Thoracic aorta (tissue), 2 donors: Measurements from ENCODE around the gene KCTD1. TPM values are rescaled to one million over a fixed set of nuclear protein-coding genes. Genes with fewer than 3 reads are reported as not detected.
A peak's percentile ranks its signal among the peaks of the same experiment; 100 is the strongest.

Experiments used
- ATAC-seq: fragments of 150-250 bp; one replicate; pipeline ENCODE4 v1.8.0; 2017; ENCODE audit warnings: low read depth; ENCODE audit not compliant: insufficient number of reproducible peaks, low FRiP score
- DNase-seq: peaks from one replicate; pipeline ENCODE4 v3.0.0-alpha.2; 2020; ENCODE audit warnings: low spot score
- H3K27ac ChIP-seq, 2 donors: fragments of 200-600 bp; sonication (generic); 1 replicate in 1 of 2; 2 replicates in 1 of 2; pipeline ENCODE4 v1.5.1; 2016; ENCODE audit warnings: mild to moderate bottlenecking in 2 of 2, moderate library complexity in 2 of 2
- H3K27me3 ChIP-seq: fragments of 200-600 bp; sonication (generic); replicated peaks from 2 replicates; pipeline ENCODE4 v1.6.0; 2016; ENCODE audit warnings: mild to moderate bottlenecking; ENCODE audit not compliant: insufficient read depth
- H3K36me3 ChIP-seq: fragments of 200-600 bp; sonication (generic); one replicate; pipeline ENCODE4 v1.5.1; 2016
- H3K4me1 ChIP-seq, 2 donors: fragments of 200-600 bp; sonication (generic); 1 replicate in 1 of 2; 2 replicates in 1 of 2; pipeline versions ENCODE4 v1.5.1 to v1.6.0; 2016; ENCODE audit warnings: low read depth in 2 of 2, mild to moderate bottlenecking in 1 of 2; ENCODE audit not compliant: control insufficient read depth in 1 of 2
- H3K4me3 ChIP-seq: fragments of 200-600 bp; sonication (generic); 2 replicates; pipeline ENCODE4 v1.5.1; 2016; ENCODE audit warnings: mild to moderate bottlenecking
- H3K9me3 ChIP-seq: fragments of 200-600 bp; sonication (generic); 2 replicates; pipeline ENCODE4 v1.5.1; 2016
- CTCF ChIP-seq: fragments of 200-600 bp; sonication (generic); IDR thresholded peaks from one replicate; pipeline ENCODE4 v1.5.1; 2019; ENCODE audit warnings: antibody characterized with exemption
- total RNA-seq, 2 donors: library from RNA; depleted of rRNA; stranded (reverse); fragments of >200 nt; gene quantifications; one replicate each; pipeline versions ENCODE4 v1.1.0 to v1.2.3, GENCODE V29; 2016

KCTD1 gene
- total RNA-seq, 2 donors from 2014 or later: 13.4 to 14.7 TPM

GRCh38 chr18:26565514-26565913, 17.2 kb upstream of the KCTD1 start:
- ATAC-seq: no peak
- Histone ChIP-seq H3K9me3 (no peaks in the 10 kb centered on the region), H3K4me1 (no peaks in the 10 kb centered on the region), H3K27ac (no peak overlapping the region), H3K36me3 (no peaks in the 10 kb centered on the region), H3K4me3 (no peak overlapping the region), H3K27me3 (no peaks in the 10 kb centered on the region)
- no peak for DNase-seq
- TF ChIP-seq CTCF: no peak

GRCh38 chr18:26563024-26563423, 14.7 kb upstream of the KCTD1 start:
- DNase-seq: no peak
- TF ChIP-seq CTCF: no peak
- no peaks in the 10 kb centered on the region for H3K27me3 ChIP-seq
- H3K9me3 ChIP-seq: no peaks in the 10 kb centered on the region
- H3K4me1 ChIP-seq: no peaks in the 10 kb centered on the region
- H3K4me3 ChIP-seq: no peak overlapping the region
- no peak for ATAC-seq
- H3K36me3 ChIP-seq: no peaks in the 10 kb centered on the region
- H3K27ac ChIP-seq: no peak overlapping the region

- DNase-seq: no peak
- Histone ChIP-seq H3K4me3 (no peak overlapping the region), H3K9me3 (no peaks in the 10 kb centered on the region), H3K36me3 (no peaks in the 10 kb centered on the region), H3K27me3 (no peaks in the 10 kb centered on the region), H3K27ac (no peak overlapping the region), H3K4me1 (no peaks in the 10 kb centered on the region)
- no peak for ATAC-seq
- no peak for TF ChIP-seq CTCF
These were observed 14.2 kb upstream of the KCTD1 start for GRCh38 chr18:26562568-26562967.

- no peak for TF ChIP-seq CTCF
- Histone ChIP-seq H3K9me3 (no peaks in the 10 kb centered on the region), H3K27me3 (no peaks in the 10 kb centered on the region), H3K4me3 (no peak overlapping the region), H3K27ac (no peak overlapping the region), H3K36me3 (no peaks in the 10 kb centered on the region), H3K4me1 (peaks cover 0 to 5% of the 10 kb centered on the region in 2 donors)
- DNase-seq: no peak
- no peak for ATAC-seq
These were observed 13.4 kb upstream of the KCTD1 start for GRCh38 chr18:26561769-26562168.

GRCh38 chr18:26556573-26556972, 8.2 kb upstream of the KCTD1 start:
- peaks cover 4 to 16% of the 10 kb centered on the region in 2 donors for H3K4me1 ChIP-seq
- TF ChIP-seq CTCF: no peak
- no peak for DNase-seq
- no peak for ATAC-seq
- no peak overlapping the region for H3K4me3 ChIP-seq
- peak overlapping the region; percentile 8 to 61 for H3K27ac ChIP-seq
- H3K9me3 ChIP-seq: no peaks in the 10 kb centered on the region
- no peaks in the 10 kb centered on the region for H3K27me3 ChIP-seq
- no peaks in the 10 kb centered on the region for H3K36me3 ChIP-seq
